ENCODE results near the gene PAN3.

PAN3 gene, protein sequence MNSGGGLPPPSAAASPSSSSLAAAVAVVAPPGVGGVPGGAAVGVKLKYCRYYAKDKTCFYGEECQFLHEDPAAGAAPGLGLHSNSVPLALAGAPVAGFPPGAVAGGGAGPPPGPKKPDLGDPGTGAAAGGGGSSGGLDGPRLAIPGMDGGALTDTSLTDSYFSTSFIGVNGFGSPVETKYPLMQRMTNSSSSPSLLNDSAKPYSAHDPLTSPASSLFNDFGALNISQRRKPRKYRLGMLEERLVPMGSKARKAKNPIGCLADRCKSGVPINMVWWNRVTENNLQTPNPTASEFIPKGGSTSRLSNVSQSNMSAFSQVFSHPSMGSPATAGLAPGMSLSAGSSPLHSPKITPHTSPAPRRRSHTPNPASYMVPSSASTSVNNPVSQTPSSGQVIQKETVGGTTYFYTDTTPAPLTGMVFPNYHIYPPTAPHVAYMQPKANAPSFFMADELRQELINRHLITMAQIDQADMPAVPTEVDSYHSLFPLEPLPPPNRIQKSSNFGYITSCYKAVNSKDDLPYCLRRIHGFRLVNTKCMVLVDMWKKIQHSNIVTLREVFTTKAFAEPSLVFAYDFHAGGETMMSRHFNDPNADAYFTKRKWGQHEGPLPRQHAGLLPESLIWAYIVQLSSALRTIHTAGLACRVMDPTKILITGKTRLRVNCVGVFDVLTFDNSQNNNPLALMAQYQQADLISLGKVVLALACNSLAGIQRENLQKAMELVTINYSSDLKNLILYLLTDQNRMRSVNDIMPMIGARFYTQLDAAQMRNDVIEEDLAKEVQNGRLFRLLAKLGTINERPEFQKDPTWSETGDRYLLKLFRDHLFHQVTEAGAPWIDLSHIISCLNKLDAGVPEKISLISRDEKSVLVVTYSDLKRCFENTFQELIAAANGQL

DNA sequence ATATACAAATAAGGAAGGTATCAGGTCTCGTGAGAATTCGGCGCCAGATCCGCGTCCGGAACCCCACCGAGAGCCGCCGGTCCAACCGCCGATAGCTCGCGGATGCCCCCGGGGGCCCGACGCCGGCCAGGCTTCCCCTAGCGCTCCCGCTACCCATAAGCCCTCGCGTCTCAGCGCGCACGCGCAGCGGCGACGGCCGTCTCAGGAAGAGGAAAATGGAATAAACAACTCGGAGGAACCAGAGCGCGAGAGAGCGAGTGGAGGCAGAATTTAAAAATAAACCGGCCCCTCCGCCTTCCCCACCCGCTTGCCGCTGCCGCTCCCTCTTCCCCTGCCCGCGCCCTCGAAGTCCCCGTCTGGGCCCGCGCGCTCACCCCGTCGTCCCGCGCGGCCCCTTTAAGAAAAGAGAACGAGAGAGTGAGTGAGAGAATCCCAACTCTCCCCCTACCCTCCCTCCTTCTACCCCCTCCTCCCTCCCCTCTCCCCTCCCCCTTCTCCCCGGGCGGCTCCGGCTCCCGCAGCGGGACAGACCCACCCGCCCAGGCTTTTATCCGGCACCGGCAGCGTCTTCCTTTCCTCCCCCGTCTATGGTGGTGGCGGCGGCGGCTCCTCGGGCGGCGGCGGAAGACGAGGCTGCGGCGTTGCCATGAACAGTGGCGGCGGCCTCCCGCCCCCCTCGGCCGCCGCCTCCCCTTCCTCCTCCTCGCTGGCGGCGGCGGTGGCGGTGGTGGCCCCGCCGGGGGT, at the start of gene PAN3:
PAN3 (plus strand) TSS at position 534 of the 744 bp plus-strand sequence; CDS start at position 647, 113 bp downstream.
- peak within 1 kb of the TSS; percentile 90 for H3K4me3 ChIP-seq
- DNase-seq (ENCODE audit: low spot score): peak; percentile 89
- H3K27ac ChIP-seq: peak within 1 kb of the TSS; percentile 94 to 96
- TF ChIP-seq, protein P1, sequence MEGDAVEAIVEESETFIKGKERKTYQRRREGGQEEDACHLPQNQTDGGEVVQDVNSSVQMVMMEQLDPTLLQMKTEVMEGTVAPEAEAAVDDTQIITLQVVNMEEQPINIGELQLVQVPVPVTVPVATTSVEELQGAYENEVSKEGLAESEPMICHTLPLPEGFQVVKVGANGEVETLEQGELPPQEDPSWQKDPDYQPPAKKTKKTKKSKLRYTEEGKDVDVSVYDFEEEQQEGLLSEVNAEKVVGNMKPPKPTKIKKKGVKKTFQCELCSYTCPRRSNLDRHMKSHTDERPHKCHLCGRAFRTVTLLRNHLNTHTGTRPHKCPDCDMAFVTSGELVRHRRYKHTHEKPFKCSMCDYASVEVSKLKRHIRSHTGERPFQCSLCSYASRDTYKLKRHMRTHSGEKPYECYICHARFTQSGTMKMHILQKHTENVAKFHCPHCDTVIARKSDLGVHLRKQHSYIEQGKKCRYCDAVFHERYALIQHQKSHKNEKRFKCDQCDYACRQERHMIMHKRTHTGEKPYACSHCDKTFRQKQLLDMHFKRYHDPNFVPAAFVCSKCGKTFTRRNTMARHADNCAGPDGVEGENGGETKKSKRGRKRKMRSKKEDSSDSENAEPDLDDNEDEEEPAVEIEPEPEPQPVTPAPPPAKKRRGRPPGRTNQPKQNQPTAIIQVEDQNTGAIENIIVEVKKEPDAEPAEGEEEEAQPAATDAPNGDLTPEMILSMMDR (IDR thresholded peaks at IDR 0.05): no peak

DNA sequence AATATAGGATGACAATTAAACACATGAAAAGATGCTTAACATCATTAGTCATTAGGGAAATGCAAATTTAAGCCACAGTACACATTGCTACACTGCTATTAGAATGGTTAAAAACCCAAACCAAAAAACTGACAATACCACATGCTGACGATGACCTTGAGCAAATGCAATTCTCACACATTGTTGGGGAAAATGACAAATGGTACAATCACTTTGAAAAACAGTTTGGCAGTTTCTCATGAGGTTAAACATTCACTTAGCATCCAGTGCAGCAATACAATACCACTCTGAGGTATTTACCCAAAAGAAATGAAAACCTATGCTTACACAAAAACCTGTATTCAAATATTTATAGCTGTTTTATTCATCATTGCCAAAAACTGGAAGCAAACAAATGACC, 49.3 kb upstream of the PAN3 start:
- DNase-seq (ENCODE audit: low spot score): no peak
- TF ChIP-seq, protein P1 (IDR thresholded peaks at IDR 0.05): no peak
- Histone ChIP-seq H3K27ac (no peak overlapping the region), H3K4me3 (no peak overlapping the region)

DNA sequence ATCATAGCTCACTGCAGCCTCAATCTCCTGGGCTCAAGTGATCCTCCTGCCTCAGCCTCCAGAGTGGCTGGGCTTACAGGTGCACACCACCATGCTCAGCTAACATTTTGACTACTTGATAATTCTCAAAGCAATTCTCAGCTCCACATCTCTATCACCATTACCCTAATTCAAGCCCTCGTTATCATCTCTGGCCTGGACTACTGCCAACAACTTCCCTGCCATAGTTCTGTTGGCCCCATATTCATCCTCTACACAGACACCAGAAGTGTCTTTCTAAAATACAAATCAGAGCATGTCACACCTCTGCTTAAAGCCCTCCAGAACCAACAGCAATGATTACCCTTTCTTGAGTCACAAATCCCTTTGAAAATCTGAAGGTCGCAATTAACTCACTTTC, 45.9 kb upstream of the PAN3 start:
- H3K27ac ChIP-seq: no peak overlapping the region
- no peak overlapping the region for H3K4me3 ChIP-seq
- DNase-seq (ENCODE audit: low spot score): no peak
- TF ChIP-seq, protein P1 (IDR thresholded peaks at IDR 0.05): no peak

DNA sequence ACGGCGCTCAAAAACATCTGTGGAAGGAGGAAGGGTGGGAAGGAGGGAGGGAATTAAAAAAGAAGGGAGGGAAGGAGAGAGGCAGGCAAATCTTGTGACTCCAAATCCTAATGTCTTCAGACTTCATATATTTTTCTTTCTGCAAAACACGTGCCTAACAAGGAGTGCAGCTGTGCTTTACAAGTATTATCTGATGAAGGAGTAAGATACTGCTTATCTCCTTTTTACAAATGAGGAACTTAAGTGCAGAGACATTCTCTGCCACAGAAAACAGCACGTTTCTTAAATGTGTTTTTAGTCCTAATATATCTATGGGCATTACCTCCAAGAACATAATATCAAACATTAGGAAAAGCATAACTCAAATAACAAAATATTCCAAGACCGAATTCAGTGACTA, 44.5 kb upstream of the PAN3 start:
- DNase-seq (ENCODE audit: low spot score): no peak
- TF ChIP-seq, protein P1 (IDR thresholded peaks at IDR 0.05): no peak
- Histone ChIP-seq H3K4me3 (no peak overlapping the region), H3K27ac (no peak overlapping the region)

DNA sequence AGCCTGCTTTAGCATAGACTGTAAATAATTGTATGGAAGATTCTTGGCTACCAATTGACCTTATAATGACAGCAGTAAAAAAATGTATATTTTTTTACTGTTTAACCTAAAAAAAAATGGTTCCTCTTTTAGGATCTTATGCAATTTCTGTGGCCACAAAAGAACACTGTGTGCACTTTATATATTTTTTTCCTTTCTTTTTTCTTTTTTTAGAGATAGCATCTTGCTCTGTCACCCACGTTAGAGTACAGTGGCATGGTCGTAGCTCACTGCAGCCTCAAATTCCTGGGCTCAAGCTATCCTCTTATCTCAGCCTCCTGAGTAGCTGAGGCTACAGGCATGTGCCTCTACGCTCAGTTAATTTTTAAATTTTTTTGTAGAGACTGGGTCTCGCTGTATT, 44.0 kb upstream of the PAN3 start:
- TF ChIP-seq, protein P1 (IDR thresholded peaks at IDR 0.05): no peak
- DNase-seq (ENCODE audit: low spot score): no peak
- no peak overlapping the region for H3K27ac ChIP-seq
- no peak overlapping the region for H3K4me3 ChIP-seq

DNA sequence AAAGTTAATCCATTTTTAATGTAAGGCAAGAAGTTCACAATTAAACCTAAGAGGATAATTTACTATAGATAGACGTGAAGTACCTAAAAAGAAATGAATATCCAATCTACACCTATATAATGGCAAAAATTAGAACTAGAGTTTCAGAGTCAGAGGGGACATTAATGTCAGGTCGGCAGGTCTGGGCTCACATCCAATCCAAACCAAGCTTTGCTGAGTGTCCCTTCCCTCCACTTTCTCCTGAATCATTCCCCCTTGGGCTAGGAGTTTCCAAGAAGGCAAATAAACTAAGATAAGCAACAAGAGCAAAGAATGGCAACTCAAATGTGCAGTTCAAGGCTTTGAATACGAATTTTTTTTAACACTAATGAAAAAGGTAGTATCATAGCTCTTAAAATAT, 40.8 kb upstream of the PAN3 start:
- Histone ChIP-seq H3K4me3 (no peak overlapping the region), H3K27ac (no peak overlapping the region)
- TF ChIP-seq, protein P1 (IDR thresholded peaks at IDR 0.05): no peak
- no peak for DNase-seq (ENCODE audit: low spot score)
